ENCODE results near the gene DNM1L.

DNM1L gene

DNA sequence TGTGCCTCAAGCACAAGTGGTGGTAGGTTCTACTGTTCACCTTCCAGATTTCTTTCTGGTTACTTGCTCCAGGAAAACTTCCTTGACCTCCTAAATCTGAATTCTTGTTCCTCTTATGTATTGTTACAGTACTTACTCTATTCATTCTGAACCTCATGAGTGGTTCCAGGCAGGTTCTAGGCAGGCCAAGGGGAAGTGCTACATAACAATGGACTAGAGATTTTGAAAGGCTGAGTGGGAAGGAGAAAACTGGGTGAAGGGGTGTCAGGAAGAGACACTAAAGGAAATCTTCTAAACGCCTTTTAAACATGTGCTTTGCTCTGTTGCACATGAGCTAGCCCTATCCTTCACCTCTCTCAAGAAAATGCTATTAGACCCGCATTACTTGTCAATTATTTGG, 75.0 kb downstream of the DNM1L start:
- H4K20me1 ChIP-seq (ENCODE audit: insufficient read depth, low read length), result no peaks in the 10 kb centered on the region
- peaks cover 38% of the 10 kb centered on the region for H3K36me3 ChIP-seq (replicated peaks; ENCODE audit: low read depth, low read length)
- peak overlapping the region; percentile 95 for H3K4me2 ChIP-seq (ENCODE audit: low read length)
- H3K4me1 ChIP-seq (ENCODE audit: low read length), result peaks cover 9% of the 10 kb centered on the region
- no peak overlapping the region for H2AFZ ChIP-seq (ENCODE audit: low read depth, low read length)
- H3K79me2 ChIP-seq (ENCODE audit: low read length), result peaks cover 35% of the 10 kb centered on the region
- peak overlapping the region; percentile 15 for H3K27ac ChIP-seq (ENCODE audit: low read length)
- peak overlapping the region; percentile 93 for H3K4me3 ChIP-seq (ENCODE audit: low read length)
- H3K9ac ChIP-seq (ENCODE audit: low read length), result peak overlapping the region; percentile 99
- TF ChIP-seq EZH2phosphoT487 (IDR thresholded peaks at IDR 0.05; ENCODE audit: low read depth), result no peak
- no peak for TF ChIP-seq CTCF (IDR thresholded peaks at IDR 0.05; ENCODE audit: low read depth, low read length)
- H3K27me3 ChIP-seq (ENCODE audit: low read depth, low read length), result peaks cover 4% of the 10 kb centered on the region; the same call in 1 of the 2 replicates
- no peaks in the 10 kb centered on the region for H3K9me3 ChIP-seq (ENCODE audit: insufficient read depth, low read length)

- Histone ChIP-seq H3K27me3 (ENCODE audit: low read depth, low read length) (peaks cover 4% of the 10 kb centered on the region; the same call in 1 of the 2 replicates), H3K4me3 (ENCODE audit: low read length) (peak overlapping the region; percentile 93), H3K27ac (ENCODE audit: low read length) (peak overlapping the region; percentile 72), H3K79me2 (ENCODE audit: low read length) (peaks cover 35% of the 10 kb centered on the region), H3K4me1 (ENCODE audit: low read length) (peaks cover 9% of the 10 kb centered on the region), H3K9me3 (ENCODE audit: insufficient read depth, low read length) (no peaks in the 10 kb centered on the region), H3K4me2 (ENCODE audit: low read length) (peak overlapping the region; percentile 95), H4K20me1 (ENCODE audit: insufficient read depth, low read length) (no peaks in the 10 kb centered on the region), H2AFZ (ENCODE audit: low read depth, low read length) (peak overlapping the region; percentile 90), H3K36me3 (replicated peaks; ENCODE audit: low read depth, low read length) (peaks cover 31% of the 10 kb centered on the region), H3K9ac (ENCODE audit: low read length) (peak overlapping the region; percentile 99)
- TF ChIP-seq CTCF (IDR thresholded peaks at IDR 0.05; ENCODE audit: low read depth, low read length) (peak; percentile 80), EZH2phosphoT487 (IDR thresholded peaks at IDR 0.05; ENCODE audit: low read depth) (no peak)
Observed at GRCh38 chr12:32755051-32755653, 76.1 kb downstream of the DNM1L start.

DNA sequence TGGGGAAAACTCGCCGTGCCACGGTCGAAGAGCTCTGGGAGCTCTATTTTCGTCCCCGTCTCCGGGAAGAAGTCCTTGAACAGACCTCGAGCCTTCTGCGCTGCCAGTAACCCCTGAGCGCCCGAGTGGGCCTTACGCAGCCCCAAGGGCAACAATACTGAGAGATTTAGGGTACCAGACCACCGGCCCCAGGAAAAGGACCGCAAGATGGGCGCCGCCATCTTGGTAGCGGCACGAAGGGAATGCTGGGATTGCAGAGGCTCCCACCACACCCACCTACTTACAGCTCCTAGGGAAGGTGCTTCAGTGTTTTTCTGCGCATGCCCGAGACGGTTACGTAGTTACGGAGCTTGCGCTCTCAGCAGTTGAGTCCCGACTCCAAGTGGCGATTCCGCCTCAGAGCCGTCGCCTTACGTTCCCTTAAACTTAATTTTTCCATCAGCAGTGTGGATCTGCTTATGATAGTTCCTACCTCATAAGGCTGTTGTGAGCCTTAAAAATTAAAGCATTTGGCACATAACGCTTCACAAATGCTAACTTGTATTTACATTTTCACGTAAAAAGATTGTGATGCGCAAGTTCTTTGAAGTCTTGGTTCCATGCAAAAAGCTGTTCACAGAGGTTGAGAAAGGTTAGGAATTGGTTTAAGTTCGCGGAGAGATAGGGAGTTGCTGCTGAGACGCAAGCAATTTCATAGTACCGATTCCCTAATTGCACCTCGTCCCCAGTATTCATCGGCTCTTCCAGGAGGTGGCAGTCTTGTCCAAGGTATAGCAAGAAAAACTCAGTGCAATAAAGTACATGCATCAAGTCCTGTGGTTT, 76.8 kb downstream of the DNM1L start, which contains the start of gene YARS2:
YARS2 (minus strand) TSS at position 244 of the 822 bp plus-strand sequence; CDS start at position 221, 23 bp downstream.
- Histone ChIP-seq H3K9ac (ENCODE audit: low read length) (peak within 1 kb of the TSS; percentile 99), H4K20me1 (ENCODE audit: insufficient read depth, low read length) (no peaks in the 10 kb centered on the region), H3K4me2 (ENCODE audit: low read length) (peak within 1 kb of the TSS; percentile 97), H3K36me3 (replicated peaks; ENCODE audit: low read depth, low read length) (peaks cover 26% of the 10 kb centered on the region), H3K4me3 (ENCODE audit: low read length) (peak within 1 kb of the TSS; percentile 93), H3K4me1 (ENCODE audit: low read length) (peaks cover 9% of the 10 kb centered on the region), H3K79me2 (ENCODE audit: low read length) (peaks cover 35% of the 10 kb centered on the region), H2AFZ (ENCODE audit: low read depth, low read length) (peak within 1 kb of the TSS; percentile 99), H3K27ac (ENCODE audit: low read length) (peak within 1 kb of the TSS; percentile 79), H3K27me3 (ENCODE audit: low read depth, low read length) (peaks cover 4% of the 10 kb centered on the region; the same call in 1 of the 2 replicates), H3K9me3 (ENCODE audit: insufficient read depth, low read length) (no peaks in the 10 kb centered on the region)
- no peak for TF ChIP-seq EZH2phosphoT487 (IDR thresholded peaks at IDR 0.05; ENCODE audit: low read depth)
- peak; percentile 96 for TF ChIP-seq CTCF (IDR thresholded peaks at IDR 0.05; ENCODE audit: low read depth, low read length)
